Gastroesophageal sphincter (tissue), 4 donors: ENCODE results near the gene PID1. TPM values are rescaled to one million over a fixed set of nuclear protein-coding genes. Genes with fewer than 3 reads are reported as not detected.
A peak's percentile ranks its signal among the peaks of the same experiment; 100 is the strongest.

Experiments used
- ATAC-seq: fragments of 150-250 bp; one replicate; pipeline ENCODE4 v1.9.1; 2016; ENCODE audit warnings: mild to moderate bottlenecking, moderate library complexity
- H3K27ac ChIP-seq, 4 donors: fragments of 200-600 bp; sonication (generic) in 3 of 4; 1 replicate in 3 of 4; 2 replicates in 1 of 4; pipeline ENCODE4 v1.5.1; 2016 to 2019
- H3K27me3 ChIP-seq: fragments of 200-600 bp; sonication (generic); one replicate; pipeline ENCODE4 v1.5.1; 2019
- H3K36me3 ChIP-seq, 2 donors: fragments of 200-600 bp; sonication (generic); one replicate each; pipeline ENCODE4 v1.5.1; 2019; ENCODE audit warnings: control low read depth in 1 of 2
- H3K4me1 ChIP-seq, 3 donors: fragments of 200-600 bp; sonication (generic); 1 replicate in 2 of 3; 2 replicates in 1 of 3; pipeline ENCODE4 v1.5.1; 2016 to 2019; ENCODE audit warnings: control low read depth in 2 of 3
- H3K4me3 ChIP-seq, 2 donors: fragments of 200-600 bp; sonication (generic); one replicate each; pipeline ENCODE4 v1.5.1; 2019; ENCODE audit warnings: mild to moderate bottlenecking in 1 of 2, moderate library complexity in 1 of 2
- H3K9me3 ChIP-seq, 3 donors: fragments of 200-600 bp; sonication (generic); one replicate each; pipeline ENCODE4 v1.5.1; 2017 to 2019; ENCODE audit warnings: control low read depth in 2 of 3
- CTCF ChIP-seq, 4 experiments: fragments of 200-600 bp in 2 of 4; fragments of 450-650 bp in 2 of 4; sonication (generic) in 1 of 4; IDR thresholded peaks; one replicate each; pipeline ENCODE4 v1.5.1; 2017 to 2019; ENCODE audit warnings: antibody characterized with exemption in 4 of 4, mild to moderate bottlenecking in 2 of 4, moderate library complexity in 2 of 4
- EP300 ChIP-seq: sonication (generic); formaldehyde crosslinking; IDR thresholded peaks from one replicate; pipeline ENCODE4 v1.6.1; 2017; ENCODE audit warnings: antibody characterized with exemption, mild to moderate bottlenecking
- POLR2A ChIP-seq, 2 donors: fragments of 450-650 bp; IDR thresholded peaks; one replicate each; pipeline ENCODE4 v1.6.1; 2017; ENCODE audit warnings: antibody characterized with exemption in 2 of 2, mild to moderate bottlenecking in 2 of 2, moderate library complexity in 1 of 2
- POLR2AphosphoS5 ChIP-seq: sonication (generic); formaldehyde crosslinking; IDR thresholded peaks from one replicate; pipeline ENCODE4 v1.6.1; 2017; ENCODE audit warnings: antibody characterized with exemption
- WGBS, 2 donors: methylation state at CpG; one replicate each; pipeline ENCODE4 v1.1.5; 2018; ENCODE audit warnings: low coverage in 1 of 2; 5-methylcytosine and 5-hydroxymethylcytosine counted together
- total RNA-seq, 4 donors: library from RNA; depleted of rRNA; stranded (reverse); fragments of >200 nt; gene quantifications; one replicate each; pipeline ENCODE4 v1.1.0, GENCODE V29; 2016

Gene PID1
- total RNA-seq, 4 donors from 2014 or later: 34.4 to 62.4 (median 54.9) TPM

GRCh38 chr2:229257985-229258384, 13.1 kb downstream of the PID1 start:
- peak overlapping the region in 3 of 4 donors; percentile 36 to 54 (median 47) for H3K27ac ChIP-seq
- peak; percentile 83 for ATAC-seq
- WGBS, 2 donors: 27 to 37% methylated on average over 2 of the region's 2 CpGs
- H3K9me3 ChIP-seq: peaks cover 0 to 12% (median 0%) of the 10 kb centered on the region in 3 donors
- no peaks in the 10 kb centered on the region for H3K4me1 ChIP-seq
- no peaks in the 10 kb centered on the region for H3K27me3 ChIP-seq
- H3K36me3 ChIP-seq: peaks cover 0 to 8% of the 10 kb centered on the region in 2 donors
- H3K4me3 ChIP-seq: no peak overlapping the region
- TF ChIP-seq EP300 (no peak), POLR2AphosphoS5 (peak; percentile 53), POLR2A (IDR thresholded peaks at IDR 0.05) (no peak), CTCF (IDR thresholded peaks at IDR 0.05) (no peak)

- Histone ChIP-seq H3K9me3 (peaks cover 0 to 6% (median 0%) of the 10 kb centered on the region in 3 donors), H3K36me3 (peaks cover 0 to 6% of the 10 kb centered on the region in 2 donors), H3K4me1 (no peaks in the 10 kb centered on the region), H3K27me3 (no peaks in the 10 kb centered on the region), H3K4me3 (no peak overlapping the region), H3K27ac (no peak overlapping the region)
- TF ChIP-seq EP300 (no peak), POLR2AphosphoS5 (no peak), POLR2A (IDR thresholded peaks at IDR 0.05) (no peak), CTCF (IDR thresholded peaks at IDR 0.05) (no peak)
- ATAC-seq: no peak
Measured at GRCh38 chr2:229256376-229256775, 14.7 kb downstream of the PID1 start.

GRCh38 chr2:229254206-229254605, 16.9 kb downstream of the PID1 start:
- Histone ChIP-seq H3K27me3 (no peaks in the 10 kb centered on the region), H3K9me3 (no peaks in the 10 kb centered on the region), H3K36me3 (no peaks in the 10 kb centered on the region), H3K4me1 (no peaks in the 10 kb centered on the region), H3K27ac (no peak overlapping the region), H3K4me3 (no peak overlapping the region)
- WGBS, 2 donors: 55 to 62% methylated on average over 4 of the region's 4 CpGs
- TF ChIP-seq CTCF (IDR thresholded peaks at IDR 0.05) (no peak), EP300 (no peak), POLR2A (IDR thresholded peaks at IDR 0.05) (no peak), POLR2AphosphoS5 (no peak)
- no peak for ATAC-seq

GRCh38 chr2:229252996-229253395, 18.1 kb downstream of the PID1 start:
- Histone ChIP-seq H3K27ac (peak overlapping the region in 1 of 4 donors; percentile 20), H3K27me3 (no peaks in the 10 kb centered on the region), H3K4me3 (no peak overlapping the region), H3K9me3 (no peaks in the 10 kb centered on the region), H3K4me1 (no peaks in the 10 kb centered on the region), H3K36me3 (no peaks in the 10 kb centered on the region)
- TF ChIP-seq EP300 (no peak), POLR2A (IDR thresholded peaks at IDR 0.05) (no peak), CTCF (IDR thresholded peaks at IDR 0.05) (no peak), POLR2AphosphoS5 (no peak)
- ATAC-seq: peak; percentile 47

GRCh38 chr2:229252280-229252679, 18.8 kb downstream of the PID1 start:
- Histone ChIP-seq H3K4me3 (no peak overlapping the region), H3K36me3 (no peaks in the 10 kb centered on the region), H3K9me3 (no peaks in the 10 kb centered on the region), H3K27ac (peak overlapping the region in 1 of 4 donors; percentile 20), H3K27me3 (no peaks in the 10 kb centered on the region), H3K4me1 (no peaks in the 10 kb centered on the region)
- WGBS, 2 donors: 44 to 73% methylated on average over 1 of the region's 1 CpG
- no peak for ATAC-seq
- TF ChIP-seq POLR2AphosphoS5 (no peak), CTCF (IDR thresholded peaks at IDR 0.05) (no peak), POLR2A (IDR thresholded peaks at IDR 0.05) (no peak), EP300 (no peak)
